GM19240 (cell line): ENCODE results near the gene CFAP100.

Experiments used
- DNase-seq: peaks from one replicate; pipeline ENCODE4 v3.0.0; 2011; ENCODE audit warnings: low spot score; ENCODE audit not compliant: insufficient read length

Gene CFAP100

GRCh38 chr3:126476166-126477060 is 81.7 kb downstream of the CFAP100 start:
- DNase-seq, result no peak

DNA sequence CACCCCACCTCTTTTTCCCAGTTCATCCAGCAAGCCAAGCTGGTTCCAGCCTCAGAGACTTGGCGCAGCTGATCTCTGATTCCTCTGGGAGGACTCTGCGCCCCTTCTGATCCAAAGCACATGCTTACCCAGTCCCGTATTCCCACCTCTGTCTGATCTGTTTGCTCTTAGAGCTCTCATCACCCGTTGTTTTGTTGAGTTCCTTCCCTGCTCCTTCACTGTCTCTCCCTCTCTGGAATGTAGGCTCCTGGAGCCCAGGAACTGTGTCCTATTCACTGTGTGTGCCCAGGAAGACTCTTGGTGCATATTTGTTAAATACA is 82.3 kb downstream of the CFAP100 start:
- DNase-seq, result no peak

DNA sequence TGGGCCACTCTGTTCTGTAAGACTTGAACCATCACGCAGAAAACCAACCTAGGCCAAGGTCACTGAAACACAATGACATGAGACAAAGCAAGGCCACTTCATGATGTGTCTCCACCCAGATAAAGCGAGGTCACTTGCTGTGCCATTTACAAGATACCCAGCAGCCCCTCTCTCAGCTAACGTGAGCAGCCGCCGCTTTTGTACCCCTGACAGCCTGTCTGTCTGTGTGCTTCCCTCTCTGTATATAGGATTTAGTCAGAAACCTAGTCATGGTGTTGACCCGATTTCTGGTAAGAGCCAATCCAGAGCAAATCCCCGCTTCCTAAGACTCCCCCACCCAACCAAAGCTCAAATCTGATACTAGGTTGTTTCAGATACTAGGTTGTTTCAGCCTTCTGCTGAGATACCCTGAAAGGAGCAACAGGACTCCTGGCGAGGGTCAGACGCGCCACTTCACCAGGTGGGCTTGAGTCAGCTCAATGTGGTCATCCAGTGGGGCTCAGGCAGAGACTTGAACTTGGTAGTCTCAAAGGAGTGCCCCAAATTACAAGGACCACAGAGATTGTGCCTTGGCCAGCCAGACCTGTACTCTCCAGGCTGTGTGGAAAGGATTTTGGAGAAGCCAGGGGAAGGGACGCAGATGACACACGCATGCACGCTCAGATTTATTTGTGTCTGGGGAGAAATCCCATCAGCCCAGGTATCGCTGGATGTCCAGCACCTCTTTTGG is 84.0 kb downstream of the CFAP100 start:
- no peak for DNase-seq

- no peak for DNase-seq
These were observed 84.9 kb downstream of the CFAP100 start for GRCh38 chr3:126479642-126480041.

DNA sequence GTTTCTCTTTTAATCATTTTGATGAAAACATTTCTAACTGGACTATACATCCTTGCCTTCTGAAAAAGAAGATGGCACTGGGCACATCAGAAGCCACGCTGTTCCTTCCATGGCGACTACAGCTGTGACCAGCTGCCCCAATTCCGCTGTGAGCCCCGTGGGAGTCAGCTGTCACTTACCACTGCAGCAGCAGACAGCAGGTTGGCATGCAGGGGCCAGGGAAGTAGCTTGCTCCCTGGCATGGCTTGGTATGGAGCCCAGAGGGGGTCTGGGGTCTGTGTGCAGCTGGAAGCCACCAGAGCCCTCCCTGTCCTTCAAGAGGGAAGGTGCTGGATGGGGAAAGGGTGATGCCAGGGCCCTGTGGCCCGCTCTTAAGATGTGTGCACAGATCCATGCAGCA is 85.5 kb downstream of the CFAP100 start:
- no peak for DNase-seq

GRCh38 chr3:126480861-126481260 is 86.2 kb downstream of the CFAP100 start:
- DNase-seq, result no peak

DNA sequence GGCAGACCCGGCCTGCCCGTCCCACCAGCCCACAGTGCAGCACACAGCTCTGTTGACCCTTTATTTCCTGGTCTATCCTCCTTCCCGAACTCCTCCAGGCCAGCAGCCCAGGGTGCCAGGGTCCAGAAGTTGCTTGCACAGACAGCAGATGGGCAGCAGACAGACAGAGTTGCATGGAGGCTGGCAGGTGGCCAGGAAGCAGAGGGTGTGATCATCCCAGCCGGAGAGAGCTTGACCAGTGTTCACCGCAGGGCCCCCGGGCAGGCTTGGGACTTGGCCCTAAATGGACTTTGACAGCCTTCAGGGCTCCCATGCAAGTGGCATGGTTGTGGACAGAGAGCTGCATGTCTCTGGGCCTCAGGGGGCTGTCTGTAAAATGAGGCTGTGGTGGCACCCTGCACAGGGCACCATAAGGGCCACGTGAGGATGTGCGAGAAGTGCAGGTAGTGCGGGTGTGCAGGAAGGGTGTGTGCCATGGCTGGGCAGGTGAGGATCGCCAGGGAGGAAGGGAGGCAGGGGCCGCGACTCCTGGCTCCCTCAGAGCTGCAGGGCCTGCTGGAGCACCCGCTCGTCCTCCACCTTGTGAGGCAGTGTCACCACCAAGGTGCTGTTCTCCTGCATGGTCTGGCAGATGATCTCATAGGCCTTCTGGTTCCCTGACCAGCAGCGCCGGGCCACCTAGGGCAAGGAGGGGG is 87.2 kb downstream of the CFAP100 start:
- DNase-seq, result no peak

DNA sequence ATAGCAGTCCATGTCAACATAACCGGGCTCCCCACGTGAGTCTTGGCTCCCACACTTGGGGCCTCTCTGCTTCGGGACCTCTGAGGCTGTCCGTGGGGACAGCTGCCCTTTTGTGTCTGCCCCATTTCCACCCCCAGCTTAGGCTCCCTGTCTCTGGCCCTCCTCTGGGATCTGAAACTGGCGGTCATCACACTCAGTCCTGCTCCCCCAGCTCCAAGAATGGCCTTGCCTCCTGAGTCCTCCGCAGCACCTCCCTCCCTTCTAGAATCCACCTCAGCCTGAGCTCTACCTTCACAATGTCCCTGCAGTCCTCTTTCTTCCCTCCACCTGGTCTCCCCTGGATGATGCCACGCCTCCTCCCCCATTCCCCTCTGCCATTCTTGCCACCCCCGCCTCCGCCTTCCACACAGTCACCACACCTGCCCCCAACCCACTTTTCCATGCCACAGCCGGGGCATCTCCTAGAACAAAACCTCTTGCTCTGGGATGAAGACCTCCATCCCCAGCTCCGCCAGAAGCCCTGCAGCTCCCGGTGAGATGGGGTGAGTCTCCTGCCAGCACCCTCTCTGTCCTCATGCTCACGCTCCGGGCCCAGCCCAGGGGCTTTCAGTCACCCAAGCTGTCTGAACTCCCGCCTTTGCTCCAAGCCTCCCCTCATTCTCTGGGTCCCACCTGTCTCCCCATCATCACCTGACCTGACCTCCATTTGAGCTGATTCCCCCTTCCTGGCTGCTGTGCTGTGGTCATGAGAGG is 88.0 kb downstream of the CFAP100 start:
- no peak for DNase-seq

DNA sequence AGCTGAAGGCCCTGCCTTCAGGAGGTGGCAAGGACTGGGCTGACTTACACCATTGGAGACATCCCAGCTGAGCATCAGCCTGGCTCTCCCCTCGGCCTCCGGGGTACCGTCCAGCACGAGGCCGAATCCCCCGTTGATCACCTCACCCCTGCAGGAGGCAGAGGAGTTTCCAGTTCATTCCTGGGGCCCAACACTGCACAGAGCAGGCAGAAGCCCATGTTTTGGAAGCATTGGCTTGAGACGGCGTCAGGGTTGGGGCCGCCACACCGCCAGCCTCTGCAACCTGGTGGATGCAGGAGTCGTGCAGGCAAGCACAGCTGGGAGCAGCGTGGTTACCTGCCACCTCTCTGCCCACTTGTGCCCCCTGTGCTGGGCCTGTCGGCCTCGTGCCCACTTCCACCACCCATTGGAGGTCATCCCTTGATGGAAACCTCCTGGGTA is 88.6 kb downstream of the CFAP100 start:
- DNase-seq, result no peak

DNA sequence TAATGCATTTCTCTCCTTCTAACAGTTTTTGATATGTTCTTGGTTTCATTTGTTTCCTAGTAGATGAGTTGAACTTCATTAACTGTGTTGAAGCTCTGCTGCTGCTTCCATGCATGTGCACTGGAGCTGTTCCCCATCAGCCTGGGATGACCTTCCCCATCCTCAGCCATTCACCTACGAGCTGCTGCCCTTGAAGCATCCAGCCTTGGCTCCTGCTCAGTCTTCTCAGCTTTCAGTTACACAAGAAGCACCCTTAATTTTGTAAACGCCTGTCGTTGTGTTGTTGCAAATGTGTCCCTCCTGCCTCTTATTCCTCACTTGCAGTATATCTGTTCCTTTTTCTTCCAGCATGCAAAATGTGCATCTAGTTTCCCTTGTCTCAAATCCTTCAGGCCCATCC is 89.4 kb downstream of the CFAP100 start:
- no peak for DNase-seq

DNA sequence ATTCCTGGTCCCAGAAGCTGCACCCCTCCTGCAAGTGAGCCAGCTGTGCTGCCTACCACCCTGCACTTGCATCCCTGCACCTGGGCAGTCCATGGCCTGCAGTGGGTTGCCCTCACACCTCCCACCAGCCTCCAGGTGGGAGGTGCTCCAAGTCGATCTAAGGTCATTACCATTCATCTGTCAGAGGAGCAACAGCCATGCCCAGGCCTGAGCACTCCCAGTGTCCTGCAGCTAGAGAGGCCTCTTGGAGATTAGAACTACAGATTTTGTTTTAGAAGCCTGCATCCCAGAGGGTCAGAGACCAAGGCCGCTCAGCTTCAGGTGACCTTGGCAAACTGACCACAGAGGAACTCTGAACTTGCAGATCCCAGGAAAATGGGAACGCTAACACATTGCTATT is 90.0 kb downstream of the CFAP100 start:
- no peak for DNase-seq

DNA sequence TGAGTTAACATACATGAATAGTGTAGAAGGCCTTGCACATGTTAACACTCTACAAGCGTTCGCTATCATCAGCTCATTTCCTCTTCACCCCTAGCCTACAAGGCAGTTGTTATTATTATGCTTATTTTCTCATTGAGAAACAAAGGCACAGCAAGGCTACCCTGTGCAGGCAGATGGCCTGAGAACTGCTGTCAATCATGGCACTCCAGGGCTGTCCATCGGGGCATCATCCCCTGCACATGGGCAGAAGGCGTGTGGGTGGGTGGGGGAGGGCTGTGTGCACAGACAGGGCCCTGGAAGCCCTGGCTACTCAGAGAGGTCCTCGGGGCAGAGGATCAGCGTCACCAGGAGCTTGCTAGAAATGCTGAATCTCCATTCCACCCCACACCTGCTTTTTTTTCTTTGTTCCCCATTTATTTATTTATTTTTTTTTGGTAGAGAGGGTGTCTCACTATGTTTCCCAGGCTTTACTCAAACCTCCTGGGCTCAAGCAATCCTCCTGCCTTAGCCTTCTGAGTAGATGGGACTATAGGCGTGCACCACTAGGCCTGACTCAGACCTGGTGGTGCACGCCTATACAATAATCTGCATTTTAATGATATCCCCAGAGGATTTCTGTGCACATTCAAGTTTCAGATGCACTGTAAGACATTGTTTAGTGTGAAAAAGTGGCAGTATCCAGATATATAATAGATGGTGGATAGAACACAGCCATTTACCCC is 90.6 kb downstream of the CFAP100 start:
- DNase-seq, result no peak

GRCh38 chr3:126485956-126486355 is 91.2 kb downstream of the CFAP100 start:
- no peak for DNase-seq
